HG03521 (cell line): ENCODE results near the gene WWP2.
"Not testable (repeated sequence)": the region's sequence is repeated elsewhere in the genome, so short reads cannot be mapped to it uniquely, and the experiment has no call there.

ENCODE experiments used
- ATAC-seq: cut with Tn5 transposase; IDR thresholded peaks from one replicate; pipeline ENCODE4 v1.9.1; 2021; ENCODE audit warnings: mild to moderate bottlenecking, moderate library complexity; ENCODE audit not compliant: unreplicated experiment

WWP2 gene

GRCh38 chr16:69761983-69762813, at the start of gene WWP2:
WWP2 (plus strand) TSS chr16:69762332; CDS start chr16:69787011, 24,679 bp downstream.
- ATAC-seq: peak; percentile 84

GRCh38 chr16:69712914-69713581, 49.1 kb upstream of the WWP2 start:
- no peak for ATAC-seq

- ATAC-seq: no peak
These were observed 45.1 kb upstream of the WWP2 start for GRCh38 chr16:69717066-69717465.

- ATAC-seq: no peak
These were observed 43.9 kb upstream of the WWP2 start for GRCh38 chr16:69718111-69718764.

GRCh38 chr16:69720822-69721430, 41.2 kb upstream of the WWP2 start:
- no peak for ATAC-seq

GRCh38 chr16:69721441-69721957, 40.6 kb upstream of the WWP2 start:
- ATAC-seq: no peak

GRCh38 chr16:69724414-69724873, 37.7 kb upstream of the WWP2 start:
- no peak for ATAC-seq

- no peak for ATAC-seq
These were observed 37.1 kb upstream of the WWP2 start for GRCh38 chr16:69724981-69725479.

- ATAC-seq: no peak
These were observed 36.4 kb upstream of the WWP2 start for GRCh38 chr16:69725480-69726312.

GRCh38 chr16:69726313-69727060, 35.6 kb upstream of the WWP2 start, which contains the start of gene NQO1:
NQO1 (minus strand) TSS chr16:69726560; CDS start chr16:69726439, 121 bp downstream.
- ATAC-seq: peak; percentile 98

GRCh38 chr16:69727916-69728270, 34.2 kb upstream of the WWP2 start:
- ATAC-seq: no peak

GRCh38 chr16:69729030-69729429, 33.1 kb upstream of the WWP2 start:
- ATAC-seq: not testable (repeated sequence)

GRCh38 chr16:69731280-69731679, 30.9 kb upstream of the WWP2 start:
- ATAC-seq: not testable (repeated sequence)

GRCh38 chr16:69732101-69732500, 30.0 kb upstream of the WWP2 start:
- ATAC-seq: no peak

GRCh38 chr16:69741519-69741918, 20.6 kb upstream of the WWP2 start:
- no peak for ATAC-seq

- ATAC-seq: no peak
These were observed 19.9 kb upstream of the WWP2 start for GRCh38 chr16:69741951-69742904.

GRCh38 chr16:69744363-69745231, 17.5 kb upstream of the WWP2 start:
- ATAC-seq: no peak
